Stimulated activated CD8-positive, alpha-beta memory T cell treated with anti-CD3 and anti-CD28 coated beads, Interleukin-7, amount 100 ng/mL, for 1 hour (primary cell): Measurements from ENCODE around the gene ULK4.
A peak's percentile ranks its signal among the peaks of the same experiment; 100 is the strongest.
"Not testable (repeated sequence)": the region's sequence is repeated elsewhere in the genome, so short reads cannot be mapped to it uniquely, and the experiment has no call there.

Experiments used
- DNase-seq, 2 donors: peaks; one replicate each; pipeline ENCODE4 v3.0.0-alpha.2; 2020; ENCODE audit warnings: low read depth in 2 of 2

ULK4 gene

DNA sequence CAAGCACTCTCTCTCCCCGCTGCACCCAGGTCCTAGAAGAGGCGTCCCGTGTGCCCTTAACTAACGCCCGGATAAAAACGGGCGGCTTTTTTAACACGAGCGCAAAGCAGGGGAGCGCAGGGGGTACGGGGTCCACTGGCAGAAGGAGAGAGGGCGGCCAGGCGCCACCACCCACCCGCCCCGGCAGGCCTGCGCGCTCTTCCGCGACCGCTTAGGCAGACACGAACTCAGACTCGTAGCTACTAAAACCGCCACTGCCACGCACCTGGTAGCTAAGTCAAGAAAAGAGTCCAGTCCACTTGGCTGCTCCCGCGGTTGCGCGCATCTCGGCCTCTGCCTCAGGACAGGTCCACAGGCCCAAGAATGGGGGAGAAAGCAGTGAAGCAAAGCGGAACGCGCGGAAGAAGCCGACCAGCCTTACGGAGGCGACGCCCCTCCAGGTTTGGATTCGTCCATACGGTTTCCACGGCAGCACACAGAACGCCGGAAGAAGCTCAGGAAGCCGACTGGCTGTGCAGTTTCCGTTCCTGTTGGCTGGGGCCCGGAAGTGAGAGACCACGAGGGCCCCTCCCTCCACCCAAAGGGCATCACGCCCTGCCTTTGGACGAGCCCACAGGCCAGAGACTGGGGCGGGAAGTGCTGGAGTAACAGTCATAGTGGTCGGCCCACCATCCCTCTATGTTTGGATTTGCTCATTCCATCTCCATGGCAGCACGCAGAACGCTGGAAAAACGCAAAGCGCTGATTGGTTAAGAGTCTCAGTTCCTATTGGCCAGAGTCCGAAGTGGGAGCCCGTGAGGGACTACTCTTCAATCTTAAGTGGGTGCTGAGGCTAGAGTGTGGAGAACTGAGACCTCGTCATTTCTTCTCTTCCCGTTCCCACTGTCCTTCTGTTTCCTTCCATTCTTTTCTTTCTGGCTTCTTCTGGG lies at the start of gene ULK4:
Gene ULK4, minus strand, starts transcription at position 353 of the 929 bp plus-strand sequence. CDS start 7,344 bp downstream, outside the sequence.
- DNase-seq = peak; percentile 84 to 88

GRCh38 chr3:42010530-42010929 lies 48.6 kb upstream of the ULK4 start:
- DNase-seq = no peak

GRCh38 chr3:42009456-42009855 lies 47.6 kb upstream of the ULK4 start:
- no peak for DNase-seq

GRCh38 chr3:42007785-42008184 lies 45.9 kb upstream of the ULK4 start:
- DNase-seq = no peak

DNA sequence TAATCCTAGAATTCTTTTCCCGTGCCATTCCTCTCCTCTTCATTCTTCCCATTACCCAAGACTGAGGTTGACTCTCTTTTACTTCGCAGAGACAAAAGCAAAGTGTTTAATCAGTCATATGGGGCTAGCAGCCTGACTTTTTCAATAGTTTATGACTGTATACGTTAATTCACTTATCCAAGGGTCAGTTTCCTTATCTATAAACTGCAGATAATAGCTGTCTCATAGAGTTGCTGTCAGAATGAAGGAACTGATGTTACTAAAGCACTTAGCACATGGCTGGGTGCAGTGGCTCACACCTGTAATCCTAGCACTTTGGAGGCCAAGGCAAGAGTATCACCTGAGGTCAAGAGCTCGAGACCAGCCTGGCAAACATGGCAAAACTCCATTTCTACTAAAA lies 43.5 kb upstream of the ULK4 start:
- no peak for DNase-seq

DNA sequence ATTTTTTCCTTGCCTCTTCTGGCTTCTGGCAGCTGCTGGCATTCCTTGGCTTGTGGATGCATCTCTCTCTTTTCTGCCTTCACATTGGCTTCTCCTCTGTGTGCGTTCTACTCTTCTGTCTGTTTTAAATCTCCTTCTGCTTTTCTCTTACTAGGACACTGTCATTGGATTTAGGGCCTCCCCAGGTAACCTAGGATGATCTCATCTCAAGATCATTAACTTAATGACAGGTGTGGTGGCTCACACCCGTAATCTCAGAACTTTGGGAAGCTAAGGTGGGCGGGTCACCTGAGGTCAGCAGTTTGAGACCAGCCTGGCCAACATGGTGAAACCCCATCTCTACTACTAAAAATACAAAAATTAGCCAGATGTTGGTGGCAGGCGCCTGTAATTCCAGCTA lies 40.9 kb upstream of the ULK4 start:
- DNase-seq = no peak

DNA sequence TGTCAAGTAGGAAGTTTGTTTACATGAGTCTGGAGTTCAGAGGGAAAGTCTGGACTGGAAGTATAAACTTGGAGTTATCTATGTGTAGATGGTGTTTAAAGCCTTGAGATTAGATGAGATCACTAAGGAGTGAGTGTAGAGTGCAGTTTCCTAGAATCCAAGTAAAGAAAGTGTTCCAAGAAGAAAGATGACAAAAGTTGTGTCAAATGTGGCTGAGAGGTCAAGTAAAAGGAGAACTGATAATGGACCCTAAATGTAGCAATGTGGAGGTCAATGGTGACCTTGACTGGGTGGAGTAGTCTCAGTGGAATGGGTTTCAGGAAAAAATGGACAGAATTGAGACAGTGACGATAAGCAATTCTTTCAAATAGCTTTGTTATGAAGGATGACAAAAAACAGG lies 39.9 kb upstream of the ULK4 start:
- no peak for DNase-seq

DNA sequence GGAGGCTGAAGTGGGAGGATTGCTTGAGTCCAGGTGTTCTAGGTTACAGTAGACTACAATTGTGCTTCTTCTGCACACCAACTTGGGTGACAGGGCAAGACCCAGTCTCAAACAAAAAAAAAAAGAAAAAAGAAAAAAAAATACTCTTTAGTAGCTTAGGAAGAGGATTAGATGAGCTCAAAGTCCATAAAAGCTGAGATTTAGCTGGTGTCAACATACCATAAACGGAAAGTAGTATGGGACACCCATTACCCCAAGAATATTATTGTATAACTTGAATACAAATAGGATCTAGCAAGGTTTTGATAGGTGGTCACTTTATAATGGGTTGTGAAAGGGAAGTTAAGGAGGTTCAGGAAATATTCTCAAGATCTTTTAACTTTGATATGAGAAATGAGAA lies 38.0 kb upstream of the ULK4 start:
- no peak for DNase-seq

DNA sequence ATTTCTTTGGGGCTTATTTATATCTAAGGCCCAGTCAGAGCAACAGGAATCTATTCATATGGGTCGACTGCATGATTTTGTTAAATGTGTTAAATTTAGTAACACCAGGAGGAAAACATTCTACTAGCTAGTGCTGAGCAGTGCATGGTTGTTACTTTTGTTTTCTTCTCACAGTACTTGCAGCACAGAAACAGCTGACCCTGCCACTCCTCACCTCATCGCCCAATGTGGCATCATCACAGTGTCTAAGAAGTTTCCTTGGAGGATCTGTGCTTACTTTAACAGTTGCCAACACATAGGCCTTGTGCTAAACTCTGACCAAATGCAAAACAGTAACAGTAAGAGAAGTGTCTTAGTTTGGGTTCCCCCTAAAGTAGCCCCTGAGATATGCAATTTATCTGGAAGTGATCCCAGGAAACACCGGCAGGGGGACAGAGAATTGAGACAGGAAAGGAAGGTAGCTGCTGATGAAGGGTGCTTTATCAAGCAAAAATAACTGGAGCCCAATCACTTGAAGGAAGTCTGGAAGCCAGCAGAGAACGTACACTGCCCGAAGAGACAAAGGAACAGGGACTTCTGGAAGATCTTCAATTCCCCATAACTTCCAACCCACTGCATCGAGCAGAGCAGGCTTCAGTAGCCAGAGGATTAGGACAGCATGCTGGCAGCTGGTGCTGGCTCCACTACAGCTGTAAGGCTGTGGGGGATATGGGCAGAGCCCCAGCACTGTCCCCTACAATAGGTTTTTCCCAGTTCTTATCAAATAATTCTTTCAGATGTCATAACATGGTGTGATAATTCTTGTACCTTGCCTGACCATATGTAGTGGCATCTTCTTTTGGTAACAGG lies 36.0 kb upstream of the ULK4 start:
- DNase-seq = no peak

- no peak for DNase-seq
Observed at GRCh38 chr3:41991437-41991836, 29.5 kb upstream of the ULK4 start.

DNA sequence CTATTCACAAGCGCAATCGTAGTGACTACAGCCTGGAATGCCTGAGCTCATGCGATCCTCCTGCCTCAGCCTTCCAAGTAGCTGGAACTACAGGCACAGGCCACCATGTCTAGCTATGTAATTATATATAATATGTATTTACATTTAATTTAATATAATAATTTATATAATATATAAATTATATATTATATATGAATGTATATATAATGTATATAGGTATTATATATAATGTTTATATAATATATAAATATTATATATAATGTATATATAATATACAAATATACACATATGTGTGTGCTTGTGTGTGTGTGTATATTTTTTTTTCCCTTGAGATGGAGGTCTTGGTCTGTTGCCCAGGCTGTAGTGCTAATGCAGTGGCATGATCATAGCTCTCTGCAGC lies 27.6 kb upstream of the ULK4 start:
- DNase-seq = no peak

DNA sequence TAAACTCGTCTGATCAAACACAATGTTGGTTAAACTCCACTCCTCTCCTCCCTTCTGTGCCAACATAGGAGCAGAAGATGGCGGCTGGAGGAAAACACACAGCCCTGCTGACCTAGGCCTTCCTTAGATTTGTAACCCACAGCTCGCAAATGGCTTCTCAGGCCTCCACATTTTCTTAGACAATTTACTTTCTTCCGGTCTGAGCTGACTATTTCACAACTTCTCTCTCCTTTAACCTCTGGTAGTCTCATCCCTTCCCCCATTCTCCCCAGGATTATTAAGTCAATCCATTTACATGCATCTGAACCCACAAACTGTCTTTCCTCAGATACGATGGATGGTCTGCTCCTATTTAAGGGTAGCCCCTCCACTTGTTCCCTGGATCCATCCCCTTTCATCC lies 25.7 kb upstream of the ULK4 start:
- DNase-seq = no peak

DNA sequence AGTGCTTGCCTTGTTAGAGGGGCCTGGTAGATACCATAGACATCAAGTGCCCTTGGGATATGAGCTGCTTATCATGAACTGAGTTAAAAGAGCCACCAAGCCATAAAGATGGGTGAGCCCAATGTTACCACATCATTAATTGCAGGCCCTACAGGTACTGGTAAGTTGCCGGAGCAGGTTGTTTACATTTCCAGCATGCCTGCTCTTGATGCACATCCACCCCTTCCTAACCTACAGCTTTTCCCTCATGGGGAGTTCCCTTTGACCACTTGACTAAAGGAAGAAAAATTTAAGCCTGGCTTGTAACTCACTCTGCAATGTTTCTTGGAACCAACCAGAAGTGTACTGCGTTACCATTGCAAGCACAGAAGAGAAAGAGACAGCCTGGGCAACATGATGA lies 24.7 kb upstream of the ULK4 start:
- no peak for DNase-seq

DNA sequence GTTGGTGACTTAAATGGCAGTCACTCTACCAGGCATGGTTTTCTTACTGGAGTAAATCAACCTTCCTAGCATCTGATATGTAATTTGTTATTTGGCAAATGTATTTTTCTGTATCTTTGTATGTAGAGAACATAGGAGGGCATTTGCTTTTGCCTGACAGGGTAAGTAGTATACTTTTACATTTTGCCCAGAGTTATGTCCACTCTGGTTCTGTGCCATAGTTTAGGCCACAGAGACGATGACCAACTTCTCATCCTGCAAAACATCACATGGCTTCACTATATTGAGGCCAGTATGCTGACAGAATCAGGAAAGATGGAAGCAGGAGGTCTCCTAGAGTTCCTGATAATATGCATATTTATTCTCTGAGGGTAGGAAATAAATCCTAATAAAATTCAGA lies 23.1 kb upstream of the ULK4 start:
- no peak for DNase-seq

- DNase-seq = not testable (repeated sequence)
Observed at GRCh38 chr3:41983091-41983490, 21.2 kb upstream of the ULK4 start.

- DNase-seq = not testable (repeated sequence)
Observed at GRCh38 chr3:41977401-41977800, 15.5 kb upstream of the ULK4 start.

GRCh38 chr3:41975416-41976103 lies 13.7 kb upstream of the ULK4 start:
- DNase-seq = no peak

- DNase-seq = no peak
Observed at GRCh38 chr3:41974223-41974622, 12.3 kb upstream of the ULK4 start.

- DNase-seq = no peak
Observed at GRCh38 chr3:41972802-41973201, 10.9 kb upstream of the ULK4 start.

- DNase-seq = no peak
Observed at GRCh38 chr3:41966206-41966605, 4.3 kb upstream of the ULK4 start.

GRCh38 chr3:41963823-41964222 lies 1.9 kb upstream of the ULK4 start:
- no peak for DNase-seq
